HepG2 (cell line): ENCODE data around the gene JPT2. TPM values are rescaled to one million over a fixed set of nuclear protein-coding genes. Genes with fewer than 3 reads are reported as not detected.

ENCODE experiments used
- ATAC-seq: fragments of 200-7000 bp; cut with Tn5 transposase; 3 replicates; pipeline ENCODE4 v1.9.1; 2020; ENCODE audit warnings: mild to moderate bottlenecking, moderate library complexity
- BruUV-seq: library from RNA; stranded (reverse); fragments of 400-500 nt; replicated peaks from 2 replicates; lab custom pipeline; 2021; lab: Mats Ljungman, UMichigan
- CTCF ChIA-PET: fragments of 300-600 bp; formaldehyde crosslinking; extraction: SDS; loops from one replicate; lab custom pipeline; 2021; ENCODE audit warnings: low total read pairs, inconsistent platforms, low intra/inter-chr PET ratio; lab: Yijun Ruan, JAX
- POLR2A ChIA-PET: fragments of 350-600 bp; sonication (Branson Sonifier 250); formaldehyde crosslinking; loops from one replicate; lab custom pipeline; 2020; ENCODE audit warnings: antibody characterized with exemption, inconsistent platforms; lab: Yijun Ruan, JAX
- DNase-seq: peaks from one replicate; pipeline ENCODE4 v3.0.0-alpha.2; 2015; ENCODE audit warnings: low spot score
- FAIRE-seq: peaks from 3 replicates; lab custom pipeline; 2011; peaks lifted over from hg19 to GRCh38; lab: Jason Lieb, UNC
- H2AFZ ChIP-seq: one replicate; pipeline ENCODE4 v1.6.1; 2011; ENCODE audit warnings: low read length, inconsistent platforms
- H3K27ac ChIP-seq: fragments of 300-600 bp; 3 replicates; pipeline ENCODE4 v1.8.0; 2011; ENCODE audit warnings: mixed run types, mild to moderate bottlenecking, mixed read lengths, low read length, inconsistent platforms; ENCODE audit not compliant: insufficient read depth; ENCODE audit errors: extremely low read length
- H3K27me3 ChIP-seq, 2 experiments: fragments of 200-600 bp in 1 of 2; 2 replicates in 1 of 2; 3 replicates in 1 of 2; pipeline versions ENCODE4 v1.6.0 to v1.8.0; 2011; ENCODE audit warnings: low read length in 2 of 2, mild to moderate bottlenecking in 2 of 2, moderate library complexity in 2 of 2, inconsistent platforms in 1 of 2; ENCODE audit not compliant: insufficient read depth in 2 of 2, control insufficient read depth in 1 of 2
- H3K36me3 ChIP-seq, 2 experiments: fragments of 200-600 bp in 1 of 2; replicated peaks in 1 of 2; 2 replicates in 1 of 2; 3 replicates in 1 of 2; pipeline versions ENCODE4 v1.5.1 to v1.8.0; 2011; ENCODE audit warnings: low read length in 2 of 2, inconsistent platforms in 1 of 2; ENCODE audit not compliant: insufficient read depth in 2 of 2, control insufficient read depth in 1 of 2
- H3K4me1 ChIP-seq: 2 replicates; pipeline ENCODE4 v1.5.1; 2012; ENCODE audit warnings: low read length, inconsistent platforms; ENCODE audit not compliant: insufficient read depth
- H3K4me2 ChIP-seq: 2 replicates; pipeline ENCODE4 v1.6.0; 2011; ENCODE audit warnings: low read depth, low read length, inconsistent platforms
- H3K4me3 ChIP-seq, 3 experiments: fragments of 200-600 bp in 1 of 3; sonication (generic), shearing (Covaris generic) in 1 of 3; replicated peaks in 1 of 3; 2 replicates each; pipeline ENCODE4 v1.5.1; 2011 to 2016; ENCODE audit warnings: low read length in 3 of 3, inconsistent platforms in 2 of 3, low read depth in 2 of 3, mild to moderate bottlenecking in 2 of 3, control low read depth in 1 of 3, mixed read lengths in 1 of 3; ENCODE audit not compliant: insufficient read depth in 1 of 3
- H3K79me2 ChIP-seq: one replicate; pipeline ENCODE4 v1.6.1; 2011; ENCODE audit warnings: low read length, inconsistent platforms; ENCODE audit not compliant: insufficient read depth
- H3K9ac ChIP-seq: 2 replicates; pipeline ENCODE4 v1.6.0; 2011; ENCODE audit warnings: mild to moderate bottlenecking, low read depth, low read length, inconsistent platforms; ENCODE audit not compliant: insufficient read depth
- H3K9me3 ChIP-seq: 2 replicates; pipeline ENCODE4 v1.5.1; 2012; ENCODE audit warnings: mild to moderate bottlenecking, low read length
- H4K20me1 ChIP-seq: 2 replicates; pipeline ENCODE4 v1.6.0; 2011; ENCODE audit warnings: inconsistent platforms, mild to moderate bottlenecking, low read length, moderate library complexity; ENCODE audit not compliant: insufficient read depth
- CBX1 ChIP-seq: IDR thresholded peaks from one replicate; pipeline ENCODE4 v1.6.1; 2016; ENCODE audit warnings: antibody characterized with exemption, low read depth
- CREB1 ChIP-seq, 2 experiments: fragments of 450-650 bp in 1 of 2; IDR thresholded peaks; 2 replicates each; pipeline ENCODE4 v1.6.1; 2016 to 2017; ENCODE audit warnings: control low read depth in 1 of 2, mild to moderate bottlenecking in 1 of 2, missing compliant biosample characterization in 1 of 2, missing genetic modification characterization in 1 of 2
- KDM5A ChIP-seq: fragments of 200-600 bp; sonication (generic); IDR thresholded peaks from 2 replicates; pipeline ENCODE4 v1.7.0; 2018; ENCODE audit warnings: antibody characterized with exemption, mild to moderate bottlenecking, low read length, borderline replicate concordance
- SMARCE1 ChIP-seq: fragments of 450-650 bp; IDR thresholded peaks from 2 replicates; pipeline ENCODE4 v1.6.1; 2017; ENCODE audit warnings: borderline replicate concordance
- WGBS: methylation state at CpG from one replicate; pipeline ENCODE4 v1.1.6; 2017; ENCODE audit warnings: low lambda C conversion rate; 5-methylcytosine and 5-hydroxymethylcytosine counted together
- in situ Hi-C: cut with HindIII; loops from 2 replicates; pipeline ENCODE4 v1.10.0; 2017; ENCODE audit warnings: low pct_unique_long_range_greater_than_20kb; ENCODE audit not compliant: extremely low pct_ligation_motif_present
- intact Hi-C: fragments of 100-400 bp; cut with micrococcal nuclease; formaldehyde crosslinking; loops from one replicate; pipeline ENCODE4 v1.10.0; 2022; ENCODE audit not compliant: unreplicated experiment
- polyA plus RNA-seq, 8 experiments: library from polyadenylated mRNA; depleted of rRNA in 3 of 8; stranded (reverse) in 7 of 8; unstranded in 1 of 8; fragments of >200 nt; fragmentation: Illumina TruSeq in 4 of 8; extraction: Trizol in 4 of 8; gene quantifications; 2 replicates each; pipeline versions ENCODE4 v1.2.1 to v1.2.3, GENCODE V29; 2011 to 2016; ENCODE audit warnings: low read depth in 4 of 8, missing spikeins in 1 of 8, mixed read lengths in 1 of 8; ENCODE audit not compliant: insufficient read depth in 1 of 8
- total RNA-seq, 5 experiments: library from RNA; depleted of rRNA; stranded (reverse); fragments of >200 nt; fragmentation: Illumina TruSeq; extraction: Trizol; gene quantifications; 2 replicates each; pipeline ENCODE4 v1.2.3, GENCODE V29; 2016; ENCODE audit warnings: low read depth in 1 of 5
- TF ChIP-seq, protein P1 (sequence below): IDR thresholded peaks from 2 replicates; pipeline ENCODE4 v1.6.1; 2016; ENCODE audit warnings: missing compliant biosample characterization, missing genetic modification reagents, borderline replicate concordance
- TF ChIP-seq, protein P2 (sequence below): sonication (generic); IDR thresholded peaks from 2 replicates; pipeline ENCODE4 v1.6.1; 2016; ENCODE audit warnings: low read depth, borderline replicate concordance
- TF ChIP-seq, protein P3 (sequence below): sonication (generic); formaldehyde crosslinking; IDR thresholded peaks from 2 replicates; pipeline ENCODE4 v1.8.1; 2023; ENCODE audit warnings: mild to moderate bottlenecking, inconsistent platforms, moderate library complexity, missing genetic modification reagents, borderline replicate concordance
- TF ChIP-seq, protein P4 (sequence below), 2 experiments: sonication (generic) in 1 of 2; formaldehyde crosslinking in 1 of 2; IDR thresholded peaks; 2 replicates each; pipeline versions ENCODE4 v1.5.1 to v1.6.1; 2011 to 2020; ENCODE audit warnings: borderline replicate concordance in 1 of 2, low read depth in 1 of 2, low read length in 1 of 2, mild to moderate bottlenecking in 1 of 2, missing genetic modification reagents in 1 of 2, moderate library complexity in 1 of 2

Gene JPT2
- total and polyA plus RNA-seq, 2 of the 13 experiments (the other 11 are each of a cell fraction or from before 2014, with no cell fraction given): 53.5 to 89.4 TPM

DNA sequence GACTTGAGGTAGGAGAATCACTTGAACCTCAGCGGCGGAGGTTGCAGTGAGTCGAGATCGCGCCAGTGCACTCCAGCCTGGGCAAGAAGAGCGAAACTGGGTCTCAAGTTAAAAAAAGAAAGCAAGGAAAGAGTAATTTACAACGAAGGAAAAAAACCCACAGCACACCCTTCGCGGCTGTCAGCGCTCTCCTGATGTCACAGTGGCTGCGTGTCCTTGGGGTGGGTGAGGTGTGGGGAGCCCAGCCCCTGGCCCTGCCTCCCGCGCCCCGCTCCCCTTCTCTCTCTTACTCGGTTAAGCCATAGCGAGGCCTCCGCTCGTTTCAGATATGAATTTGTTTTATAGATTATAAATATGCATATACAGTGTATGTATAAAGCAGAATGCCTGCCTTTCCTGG lies 740 bp upstream of the JPT2 start:
- ChIA-PET POLR2A (interaction anchor here (0.6 to 2.3 kb wide), 12 partner anchors 10 to 495 kb away, joined by 3 to 37 read pairs (median 4); partner anchors contain the start of genes CRAMP1, EME2, IFT140 and MAPK8IP3), CTCF (no interaction called here)
- Histone ChIP-seq H3K27me3 (no peaks in the 10 kb centered on the region; a peak in 1 of 5 replicates), H3K4me1 (peaks cover 33% of the 10 kb centered on the region), H3K79me2 (peaks cover 37% of the 10 kb centered on the region), H3K9ac (no peak overlapping the region), H4K20me1 (0 out of 2 replicates have a peak, but pooled peaks cover 5% of the 10 kb centered on the region), H3K4me2 (peak overlapping the region; percentile 71), H3K36me3 (peaks cover 9 to 40% of the 10 kb centered on the region in 2 experiments; a peak in 4 of 5 replicates), H3K9me3 (no peaks in the 10 kb centered on the region), H3K27ac (no peak overlapping the region), H2AFZ (no peak overlapping the region), H3K4me3 (peak overlapping the region in 2 of 3 experiments; percentile 54 to 73; a peak in 2 of 6 replicates)
- WGBS: 95% methylated on average over 18 of the region's 18 CpGs
- TF ChIP-seq CBX1 (no peak), CREB1 (IDR thresholded peaks at IDR 0.05) (no peak), CREB1 (CRISPR knock-in tag; IDR thresholded peaks at IDR 0.05) (no peak), KDM5A (no peak), SMARCE1 (no peak)
- TF ChIP-seq, protein P1, sequence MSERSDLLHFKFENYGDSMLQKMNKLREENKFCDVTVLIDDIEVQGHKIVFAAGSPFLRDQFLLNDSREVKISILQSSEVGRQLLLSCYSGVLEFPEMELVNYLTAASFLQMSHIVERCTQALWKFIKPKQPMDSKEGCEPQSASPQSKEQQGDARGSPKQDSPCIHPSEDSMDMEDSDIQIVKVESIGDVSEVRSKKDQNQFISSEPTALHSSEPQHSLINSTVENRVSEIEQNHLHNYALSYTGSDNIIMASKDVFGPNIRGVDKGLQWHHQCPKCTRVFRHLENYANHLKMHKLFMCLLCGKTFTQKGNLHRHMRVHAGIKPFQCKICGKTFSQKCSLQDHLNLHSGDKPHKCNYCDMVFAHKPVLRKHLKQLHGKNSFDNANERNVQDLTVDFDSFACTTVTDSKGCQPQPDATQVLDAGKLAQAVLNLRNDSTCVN: no peak
- TF ChIP-seq, protein P2, sequence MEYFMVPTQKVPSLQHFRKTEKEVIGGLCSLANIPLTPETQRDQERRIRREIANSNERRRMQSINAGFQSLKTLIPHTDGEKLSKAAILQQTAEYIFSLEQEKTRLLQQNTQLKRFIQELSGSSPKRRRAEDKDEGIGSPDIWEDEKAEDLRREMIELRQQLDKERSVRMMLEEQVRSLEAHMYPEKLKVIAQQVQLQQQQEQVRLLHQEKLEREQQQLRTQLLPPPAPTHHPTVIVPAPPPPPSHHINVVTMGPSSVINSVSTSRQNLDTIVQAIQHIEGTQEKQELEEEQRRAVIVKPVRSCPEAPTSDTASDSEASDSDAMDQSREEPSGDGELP: no peak
- TF ChIP-seq, protein P3, sequence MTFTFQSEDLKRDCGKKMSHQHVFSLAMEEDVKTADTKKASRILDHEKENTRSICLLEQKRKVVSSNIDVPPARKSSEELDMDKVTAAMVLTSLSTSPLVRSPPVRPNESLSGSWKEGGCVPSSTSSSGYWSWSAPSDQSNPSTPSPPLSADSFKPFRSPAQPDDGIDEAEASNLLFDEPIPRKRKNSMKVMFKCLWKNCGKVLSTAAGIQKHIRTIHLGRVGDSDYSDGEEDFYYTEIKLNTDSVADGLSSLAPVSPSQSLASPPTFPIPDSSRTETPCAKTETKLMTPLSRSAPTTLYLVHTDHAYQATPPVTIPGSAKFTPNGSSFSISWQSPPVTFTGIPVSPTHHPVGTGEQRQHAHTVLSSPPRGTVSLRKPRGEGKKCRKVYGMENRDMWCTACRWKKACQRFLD (CRISPR knock-in tag): no peak
- TF ChIP-seq, protein P4, sequence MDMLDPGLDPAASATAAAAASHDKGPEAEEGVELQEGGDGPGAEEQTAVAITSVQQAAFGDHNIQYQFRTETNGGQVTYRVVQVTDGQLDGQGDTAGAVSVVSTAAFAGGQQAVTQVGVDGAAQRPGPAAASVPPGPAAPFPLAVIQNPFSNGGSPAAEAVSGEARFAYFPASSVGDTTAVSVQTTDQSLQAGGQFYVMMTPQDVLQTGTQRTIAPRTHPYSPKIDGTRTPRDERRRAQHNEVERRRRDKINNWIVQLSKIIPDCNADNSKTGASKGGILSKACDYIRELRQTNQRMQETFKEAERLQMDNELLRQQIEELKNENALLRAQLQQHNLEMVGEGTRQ (IDR thresholded peaks at IDR 0.05; ENCODE audit: low read depth, low read length): no peak
- TF ChIP-seq, protein P4 (CRISPR knock-in tag; IDR thresholded peaks at IDR 0.05; ENCODE audit: borderline replicate concordance): no peak
- in situ Hi-C loops: no loop called here
- intact Hi-C loops: no loop called here
- FAIRE-seq (no peak), ATAC-seq (no peak), DNase-seq (no peak)
- no TSS peak for BruUV-seq
